ENCODE measurements around the gene TBC1D8. TPM values are rescaled to one million over a fixed set of nuclear protein-coding genes. Genes with fewer than 3 reads are reported as not detected.

TBC1D8 gene
- total and polyA plus RNA-seq, 2 of the 13 experiments (the other 11 are each of a cell fraction or from before 2014, with no cell fraction given), result 45.1 to 95.4 TPM

- in situ Hi-C loops (cut with HindIII; ENCODE audit: extremely low pct_ligation_motif_present, low pct_unique_long_range_greater_than_20kb), result no loop called here
- Histone ChIP-seq H3K4me1 (ENCODE audit: insufficient read depth, low read length) (peaks cover 55% of the 10 kb centered on the region), H3K27me3 (ENCODE audit: control insufficient read depth in 1 of 2, insufficient read depth in 2 of 2, low read length in 2 of 2) (no peaks in the 10 kb centered on the region; a peak in 2 of 5 replicates), H4K20me1 (ENCODE audit: insufficient read depth, low read length) (no peaks in the 10 kb centered on the region), H3K79me2 (ENCODE audit: insufficient read depth, low read length) (no peaks in the 10 kb centered on the region), H3K36me3 (replicated peaks in 1 of 2; ENCODE audit: control insufficient read depth in 1 of 2, insufficient read depth in 2 of 2, low read length in 2 of 2) (no peaks in the 10 kb centered on the region), H3K9ac (ENCODE audit: insufficient read depth, low read depth, low read length) (no peak overlapping the region), H3K9me3 (ENCODE audit: low read length) (no peaks in the 10 kb centered on the region), H3K4me2 (ENCODE audit: low read depth, low read length) (peak overlapping the region; percentile 39), H3K4me3 (replicated peaks in 1 of 3; ENCODE audit: insufficient read depth in 1 of 3, low read depth in 2 of 3, low read length in 3 of 3) (no peak overlapping the region), H2AFZ (ENCODE audit: low read length) (no peak overlapping the region), H3K27ac (ENCODE audit: extremely low read length, insufficient read depth, low read length) (no peak overlapping the region)
- intact Hi-C loops (cut with micrococcal nuclease; ENCODE audit: unreplicated experiment), result loop anchor here (1.0 to 10.0 kb wide), 4 partner anchors 7 to 603 kb away; no protein-coding TSS in a partner anchor
- CTCF ChIA-PET (ENCODE audit: low intra/inter-chr PET ratio, low total read pairs), result interaction anchor here (1.2 kb wide), 1 partner anchor 48 kb away, joined by 3 read pairs; no protein-coding TSS in a partner anchor
- 57% methylated on average over 12 of the region's 12 CpGs for WGBS (ENCODE audit: low lambda C conversion rate)
- POLR2A ChIA-PET, result interaction anchor here (1.2 kb wide), 1 partner anchor 9 kb away, joined by 5 read pairs; no protein-coding TSS in a partner anchor
- ATAC-seq (no peak), DNase-seq (ENCODE audit: low spot score) (no peak), FAIRE-seq (no peak)
- TF ChIP-seq TOE1 (CRISPR knock-in tag; IDR thresholded peaks at IDR 0.05) (no peak), MAFK (conservative IDR thresholded peaks at IDR 0.05 in 1 of 2, IDR thresholded peaks at IDR 0.05 in 1 of 2; ENCODE audit: low read length in 2 of 2) (peak; percentile 90 to 96), MAFF (IDR thresholded peaks at IDR 0.05; ENCODE audit: low read depth, low read length) (peak; percentile 94)
- no TSS peak for BruUV-seq (replicated peaks)
Measured at GRCh38 chr2:101197814-101198213, 46.6 kb upstream of the TBC1D8 start.

GRCh38 chr2:101197215-101197745 lies 46.1 kb upstream of the TBC1D8 start:
- H3K27ac ChIP-seq (ENCODE audit: extremely low read length, insufficient read depth, low read length), result no peak overlapping the region
- no peaks in the 10 kb centered on the region; a peak in 2 of 5 replicates for H3K27me3 ChIP-seq (ENCODE audit: control insufficient read depth in 1 of 2, insufficient read depth in 2 of 2, low read length in 2 of 2)
- FAIRE-seq, result no peak
- no peak for TF ChIP-seq ARNT2 (CRISPR knock-in tag; IDR thresholded peaks at IDR 0.05; ENCODE audit: low read depth)
- 0 out of 2 replicates have a peak, but pooled peaks have one; percentile 23 for TF ChIP-seq CTCF (CRISPR knock-in tag; IDR thresholded peaks at IDR 0.05)
- TF ChIP-seq ZNF800 (CRISPR knock-in tag; IDR thresholded peaks at IDR 0.05), result no peak
- no peak for TF ChIP-seq ZNF737 (CRISPR knock-in tag; IDR thresholded peaks at IDR 0.05; ENCODE audit: borderline replicate concordance)
- no peak for TF ChIP-seq ZBTB26 (CRISPR knock-in tag; IDR thresholded peaks at IDR 0.05; ENCODE audit: borderline replicate concordance)
- TF ChIP-seq STAG1 (CRISPR knock-in tag; IDR thresholded peaks at IDR 0.05), result 0 out of 2 replicates have a peak, but pooled peaks have one; percentile 14
- no peak for TF ChIP-seq IRF1 (CRISPR knock-in tag; IDR thresholded peaks at IDR 0.05; ENCODE audit: low read depth)
- CTCF ChIA-PET (ENCODE audit: low intra/inter-chr PET ratio, low total read pairs), result interaction anchor here (1.2 kb wide), 1 partner anchor 49 kb away, joined by 3 read pairs; no protein-coding TSS in a partner anchor
- POLR2A ChIA-PET, result interaction anchor here (0.9 to 1.2 kb wide), 2 partner anchors 8 kb away, joined by 3 to 5 read pairs; no protein-coding TSS in a partner anchor
- H4K20me1 ChIP-seq (ENCODE audit: insufficient read depth, low read length), result no peaks in the 10 kb centered on the region
- peak; percentile 42 for DNase-seq (ENCODE audit: low spot score)
- ATAC-seq, result peak; percentile 25
- H3K4me1 ChIP-seq (ENCODE audit: insufficient read depth, low read length), result peaks cover 55% of the 10 kb centered on the region
- no peak overlapping the region for H3K4me3 ChIP-seq (replicated peaks in 1 of 3; ENCODE audit: insufficient read depth in 1 of 3, low read depth in 2 of 3, low read length in 3 of 3)
- no TSS peak for BruUV-seq (replicated peaks)
- in situ Hi-C loops (cut with HindIII; ENCODE audit: extremely low pct_ligation_motif_present, low pct_unique_long_range_greater_than_20kb) (no loop called here), intact Hi-C loops (cut with micrococcal nuclease; ENCODE audit: unreplicated experiment) (loop anchor here (1.0 to 10.0 kb wide), 4 partner anchors 8 to 602 kb away; no protein-coding TSS in a partner anchor)
- no peak overlapping the region for H3K9ac ChIP-seq (ENCODE audit: insufficient read depth, low read depth, low read length)
- H2AFZ ChIP-seq (ENCODE audit: low read length), result no peak overlapping the region
- H3K36me3 ChIP-seq (replicated peaks in 1 of 2; ENCODE audit: control insufficient read depth in 1 of 2, insufficient read depth in 2 of 2, low read length in 2 of 2), result no peaks in the 10 kb centered on the region
- no peaks in the 10 kb centered on the region for H3K9me3 ChIP-seq (ENCODE audit: low read length)
- H3K4me2 ChIP-seq (ENCODE audit: low read depth, low read length), result peak overlapping the region; percentile 39
- H3K79me2 ChIP-seq (ENCODE audit: insufficient read depth, low read length), result no peaks in the 10 kb centered on the region
- WGBS (ENCODE audit: low lambda C conversion rate), result 39% methylated on average over 1 of the region's 1 CpG

Data from HepG2 (cell line).